ENCODE results near the gene SLC5A1. TPM values are rescaled to one million over a fixed set of nuclear protein-coding genes. Genes with fewer than 3 reads are reported as not detected.

SLC5A1 gene
- total and polyA plus RNA-seq, 2 donors (not counting 1 experiment from before 2014, with no cell fraction given): not detected

DNA sequence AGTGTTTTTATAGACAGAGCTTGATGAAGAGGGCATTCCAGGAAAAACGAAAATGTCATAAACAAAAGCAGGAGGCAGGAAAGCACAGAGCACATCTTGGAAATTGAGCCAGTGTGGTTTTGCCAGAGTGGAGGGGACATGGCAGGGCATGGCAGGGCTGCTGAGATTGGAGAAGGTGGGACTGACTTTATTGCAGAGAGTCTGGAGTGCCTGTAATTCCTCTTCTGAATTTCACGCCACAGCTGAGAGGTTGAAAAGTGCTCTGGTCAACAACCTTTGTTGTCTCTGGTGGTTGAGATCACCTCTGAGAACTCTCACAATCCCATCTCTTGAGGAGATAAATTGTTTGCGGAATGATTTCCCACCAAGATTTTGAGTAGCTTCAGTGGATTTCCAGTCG lies 16.4 kb downstream of the SLC5A1 start:
- Histone ChIP-seq H3K4me1 (ENCODE audit: control insufficient read depth in 2 of 2, insufficient read depth in 2 of 2, low read length in 2 of 2) (no peaks in the 10 kb centered on the region), H3K36me3 (replicated peaks in 1 of 2; ENCODE audit: control extremely low read depth in 1 of 2, control insufficient read depth in 1 of 2, extremely low read depth in 1 of 2, insufficient read depth in 2 of 2, low read length in 1 of 2) (no peaks in the 10 kb centered on the region), H2AFZ (ENCODE audit: insufficient read depth, low read depth, low read length, poor library complexity, severe bottlenecking) (no peak overlapping the region), H3K27me3 (replicated peaks in 1 of 4; ENCODE audit: control extremely low read depth in 1 of 4, control insufficient read depth in 3 of 4, insufficient read depth in 4 of 4, low read length in 3 of 4) (peaks cover 0 to 2% (median under 1%) of the 10 kb centered on the region in 4 experiments), H3K27ac (ENCODE audit: low read length in 2 of 2) (no peak overlapping the region), H3K9me3 (ENCODE audit: control extremely low read depth in 1 of 3, control insufficient read depth in 2 of 3, insufficient read depth in 1 of 3, low read length in 2 of 3) (peaks cover 0 to 5% (median 0%) of the 10 kb centered on the region in 3 donors), H3K4me3 (ENCODE audit: control extremely low read depth in 1 of 5, extremely low read depth in 1 of 5, insufficient read depth in 1 of 5, low read depth in 2 of 5, low read length in 4 of 5) (no peak overlapping the region), H3K79me2 (ENCODE audit: control insufficient read depth, insufficient read depth, low read length) (no peaks in the 10 kb centered on the region), H3K9ac (ENCODE audit: low read length) (no peak overlapping the region), H4K20me1 (ENCODE audit: control insufficient read depth, insufficient read depth, low read length, poor library complexity, severe bottlenecking) (no peaks in the 10 kb centered on the region), H3K4me2 (replicated peaks; ENCODE audit: low read depth, low read length, poor library complexity, severe bottlenecking) (no peak overlapping the region)
- H3K27me3 Mint-ChIP-seq: peaks cover 23% of the 10 kb centered on the region
- ChIA-PET CTCF (no interaction called here), POLR2A (no interaction called here)
- intact Hi-C loops (cut with micrococcal nuclease): no loop called here
- DNase-seq (no peak), ATAC-seq (ENCODE audit: low read depth) (no peak)
- no peaks in the 10 kb centered on the region for H3K4me1 Mint-ChIP-seq
- no peak overlapping the region for H3K27ac Mint-ChIP-seq
- peaks cover 3% of the 10 kb centered on the region for H3K9me3 Mint-ChIP-seq (ENCODE audit: insufficient read depth)
- 61% methylated on average over 4 of the region's 4 CpGs for WGBS (ENCODE audit: insufficient coverage)
- TF ChIP-seq EZH2 (IDR thresholded peaks at IDR 0.05; ENCODE audit: borderline replicate concordance, insufficient read depth, low read depth, low read length, poor library complexity, severe bottlenecking): no peak
- TF ChIP-seq, protein P1, sequence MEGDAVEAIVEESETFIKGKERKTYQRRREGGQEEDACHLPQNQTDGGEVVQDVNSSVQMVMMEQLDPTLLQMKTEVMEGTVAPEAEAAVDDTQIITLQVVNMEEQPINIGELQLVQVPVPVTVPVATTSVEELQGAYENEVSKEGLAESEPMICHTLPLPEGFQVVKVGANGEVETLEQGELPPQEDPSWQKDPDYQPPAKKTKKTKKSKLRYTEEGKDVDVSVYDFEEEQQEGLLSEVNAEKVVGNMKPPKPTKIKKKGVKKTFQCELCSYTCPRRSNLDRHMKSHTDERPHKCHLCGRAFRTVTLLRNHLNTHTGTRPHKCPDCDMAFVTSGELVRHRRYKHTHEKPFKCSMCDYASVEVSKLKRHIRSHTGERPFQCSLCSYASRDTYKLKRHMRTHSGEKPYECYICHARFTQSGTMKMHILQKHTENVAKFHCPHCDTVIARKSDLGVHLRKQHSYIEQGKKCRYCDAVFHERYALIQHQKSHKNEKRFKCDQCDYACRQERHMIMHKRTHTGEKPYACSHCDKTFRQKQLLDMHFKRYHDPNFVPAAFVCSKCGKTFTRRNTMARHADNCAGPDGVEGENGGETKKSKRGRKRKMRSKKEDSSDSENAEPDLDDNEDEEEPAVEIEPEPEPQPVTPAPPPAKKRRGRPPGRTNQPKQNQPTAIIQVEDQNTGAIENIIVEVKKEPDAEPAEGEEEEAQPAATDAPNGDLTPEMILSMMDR (IDR thresholded peaks at IDR 0.05): no peak
- no peak overlapping the region for H3K4me3 Mint-ChIP-seq

GRCh38 chr22:32063701-32064100 lies 20.6 kb downstream of the SLC5A1 start:
- intact Hi-C loops (cut with micrococcal nuclease): no loop called here
- H3K27me3 ChIP-seq (replicated peaks in 1 of 4; ENCODE audit: control extremely low read depth in 1 of 4, control insufficient read depth in 3 of 4, insufficient read depth in 4 of 4, low read length in 3 of 4): peaks cover 0 to 13% (median 1%) of the 10 kb centered on the region in 4 experiments
- Mint-ChIP-seq H3K27ac (no peak overlapping the region), H3K4me3 (no peak overlapping the region), H3K9me3 (ENCODE audit: insufficient read depth) (peaks cover 3% of the 10 kb centered on the region), H3K27me3 (peaks cover 33% of the 10 kb centered on the region), H3K4me1 (no peaks in the 10 kb centered on the region)
- no peak for TF ChIP-seq EZH2 (IDR thresholded peaks at IDR 0.05; ENCODE audit: borderline replicate concordance, insufficient read depth, low read depth, low read length, poor library complexity, severe bottlenecking)
- TF ChIP-seq, protein P1 (IDR thresholded peaks at IDR 0.05): no peak
- H3K79me2 ChIP-seq (ENCODE audit: control insufficient read depth, insufficient read depth, low read length): no peaks in the 10 kb centered on the region
- no peaks in the 10 kb centered on the region for H3K36me3 ChIP-seq (replicated peaks in 1 of 2; ENCODE audit: control extremely low read depth in 1 of 2, control insufficient read depth in 1 of 2, extremely low read depth in 1 of 2, insufficient read depth in 2 of 2, low read length in 1 of 2)
- POLR2A ChIA-PET: no interaction called here
- H3K9me3 ChIP-seq (ENCODE audit: control extremely low read depth in 1 of 3, control insufficient read depth in 2 of 3, insufficient read depth in 1 of 3, low read length in 2 of 3): peaks cover 0 to 7% (median 0%) of the 10 kb centered on the region in 3 donors
- 77% methylated on average over 1 of the region's 2 CpGs for WGBS (ENCODE audit: insufficient coverage)
- no peak overlapping the region for H3K9ac ChIP-seq (ENCODE audit: low read length)
- no peak overlapping the region for H2AFZ ChIP-seq (ENCODE audit: insufficient read depth, low read depth, low read length, poor library complexity, severe bottlenecking)
- DNase-seq (no peak), ATAC-seq (ENCODE audit: low read depth) (no peak)
- H4K20me1 ChIP-seq (ENCODE audit: control insufficient read depth, insufficient read depth, low read length, poor library complexity, severe bottlenecking): no peaks in the 10 kb centered on the region
- CTCF ChIA-PET: no interaction called here
- H3K27ac ChIP-seq (ENCODE audit: low read length in 2 of 2): no peak overlapping the region
- no peak overlapping the region for H3K4me2 ChIP-seq (replicated peaks; ENCODE audit: low read depth, low read length, poor library complexity, severe bottlenecking)
- no peak overlapping the region for H3K4me3 ChIP-seq (ENCODE audit: control extremely low read depth in 1 of 5, extremely low read depth in 1 of 5, insufficient read depth in 1 of 5, low read depth in 2 of 5, low read length in 4 of 5)
- no peaks in the 10 kb centered on the region for H3K4me1 ChIP-seq (ENCODE audit: control insufficient read depth in 2 of 2, insufficient read depth in 2 of 2, low read length in 2 of 2)
